WTC11 (cell line): ENCODE measurements around the gene ZNF775.

ENCODE experiments used
- CREB1 ChIP-seq: sonication (generic); formaldehyde crosslinking; IDR thresholded peaks from 2 replicates; pipeline ENCODE4 v1.8.0; 2023; ENCODE audit warnings: mild to moderate bottlenecking, missing genetic modification reagents
- GRHL2 ChIP-seq: fragments of 250-450 bp; sonication (Bioruptor Pico); IDR thresholded peaks from 2 replicates; pipeline ENCODE4 v1.8.0; 2022; ENCODE audit warnings: mild to moderate bottlenecking, moderate library complexity; ENCODE audit not compliant: insufficient replicate concordance, severe bottlenecking
- JAZF1 ChIP-seq: fragments of 250-450 bp; sonication (Bioruptor Pico); IDR thresholded peaks from 2 replicates; pipeline ENCODE4 v1.9.0; 2021; ENCODE audit warnings: moderate library complexity, mild to moderate bottlenecking, inconsistent platforms
- NR1H2 ChIP-seq: sonication (generic); formaldehyde crosslinking; IDR thresholded peaks from 2 replicates; pipeline ENCODE4 v1.9.0; 2021; ENCODE audit warnings: mild to moderate bottlenecking, moderate library complexity, missing genetic modification reagents
- ZNF121 ChIP-seq: sonication (generic); formaldehyde crosslinking; IDR thresholded peaks from 2 replicates; pipeline ENCODE4 v1.8.0; 2023; ENCODE audit warnings: missing genetic modification reagents
- TF ChIP-seq, protein P1 (sequence below): fragments of 200-600 bp; IDR thresholded peaks from 2 replicates; pipeline ENCODE4 v1.8.0; 2022; ENCODE audit warnings: antibody characterized with exemption
- TF ChIP-seq, protein P2 (sequence below): sonication (generic); formaldehyde crosslinking; IDR thresholded peaks from 2 replicates; pipeline ENCODE4 v1.8.0; 2022; ENCODE audit warnings: mild to moderate bottlenecking, missing genetic modification reagents
- TF ChIP-seq, protein P3 (sequence below): sonication (generic); formaldehyde crosslinking; IDR thresholded peaks from 2 replicates; pipeline ENCODE4 v1.8.0; 2022; ENCODE audit warnings: missing genetic modification reagents
- TF ChIP-seq, protein P4 (sequence below): sonication (generic); formaldehyde crosslinking; IDR thresholded peaks from 2 replicates; pipeline ENCODE4 v1.8.1; 2023; ENCODE audit warnings: mild to moderate bottlenecking, missing genetic modification reagents, borderline replicate concordance
- TF ChIP-seq, protein P5 (sequence below): sonication (generic); formaldehyde crosslinking; IDR thresholded peaks from 2 replicates; pipeline ENCODE4 v1.8.1; 2022; ENCODE audit warnings: mild to moderate bottlenecking, moderate library complexity, missing genetic modification reagents

DNA sequence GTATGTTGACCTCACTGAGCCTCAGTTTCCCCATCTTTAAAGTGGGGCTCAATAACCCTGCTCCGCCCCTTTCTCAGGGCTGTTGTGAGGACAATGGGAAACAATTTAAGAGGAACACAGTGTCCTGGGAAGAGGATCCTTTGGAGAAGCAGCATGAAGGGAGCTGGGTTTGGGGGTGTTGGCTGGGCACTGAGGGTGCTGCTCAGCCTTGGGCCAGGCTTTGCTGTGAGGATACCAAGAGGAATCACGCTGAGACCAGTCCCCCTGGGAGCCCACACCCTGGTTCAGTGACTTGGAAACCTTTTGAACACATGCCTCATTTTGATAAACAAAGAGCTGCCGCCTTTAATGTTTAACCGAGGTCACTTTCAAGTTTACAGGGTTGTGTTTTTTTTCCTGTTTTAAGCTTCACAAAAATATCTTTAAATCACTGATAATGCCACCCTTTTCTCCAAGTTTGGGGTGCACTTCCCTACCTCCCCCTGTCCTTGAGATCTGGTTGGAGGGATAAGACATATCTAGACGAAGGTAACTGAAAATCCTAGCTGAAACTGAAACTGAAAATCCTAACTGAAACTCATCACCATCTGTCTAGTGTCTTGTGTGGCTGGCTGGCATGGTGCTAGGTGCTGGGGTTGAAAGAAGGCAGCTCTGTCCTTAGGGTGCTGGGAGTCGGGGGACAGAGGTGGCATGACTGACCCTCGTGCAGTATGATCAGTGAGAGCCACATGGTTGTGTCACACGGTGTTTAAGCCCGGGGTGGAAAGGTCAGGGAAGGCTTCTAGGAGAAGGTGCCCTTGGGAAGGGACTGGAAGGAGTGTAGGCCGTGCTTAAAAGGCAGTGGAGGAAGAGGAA, 27.7 kb downstream of the ZNF775 start:
- TF ChIP-seq, protein P1, sequence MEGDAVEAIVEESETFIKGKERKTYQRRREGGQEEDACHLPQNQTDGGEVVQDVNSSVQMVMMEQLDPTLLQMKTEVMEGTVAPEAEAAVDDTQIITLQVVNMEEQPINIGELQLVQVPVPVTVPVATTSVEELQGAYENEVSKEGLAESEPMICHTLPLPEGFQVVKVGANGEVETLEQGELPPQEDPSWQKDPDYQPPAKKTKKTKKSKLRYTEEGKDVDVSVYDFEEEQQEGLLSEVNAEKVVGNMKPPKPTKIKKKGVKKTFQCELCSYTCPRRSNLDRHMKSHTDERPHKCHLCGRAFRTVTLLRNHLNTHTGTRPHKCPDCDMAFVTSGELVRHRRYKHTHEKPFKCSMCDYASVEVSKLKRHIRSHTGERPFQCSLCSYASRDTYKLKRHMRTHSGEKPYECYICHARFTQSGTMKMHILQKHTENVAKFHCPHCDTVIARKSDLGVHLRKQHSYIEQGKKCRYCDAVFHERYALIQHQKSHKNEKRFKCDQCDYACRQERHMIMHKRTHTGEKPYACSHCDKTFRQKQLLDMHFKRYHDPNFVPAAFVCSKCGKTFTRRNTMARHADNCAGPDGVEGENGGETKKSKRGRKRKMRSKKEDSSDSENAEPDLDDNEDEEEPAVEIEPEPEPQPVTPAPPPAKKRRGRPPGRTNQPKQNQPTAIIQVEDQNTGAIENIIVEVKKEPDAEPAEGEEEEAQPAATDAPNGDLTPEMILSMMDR, result no peak
- TF ChIP-seq ZNF121 (CRISPR knock-in tag) (no peak), JAZF1 (CRISPR knock-in tag) (no peak), GRHL2 (CRISPR knock-in tag) (no peak), NR1H2 (no peak), CREB1 (CRISPR knock-in tag) (no peak)
- TF ChIP-seq, protein P2, sequence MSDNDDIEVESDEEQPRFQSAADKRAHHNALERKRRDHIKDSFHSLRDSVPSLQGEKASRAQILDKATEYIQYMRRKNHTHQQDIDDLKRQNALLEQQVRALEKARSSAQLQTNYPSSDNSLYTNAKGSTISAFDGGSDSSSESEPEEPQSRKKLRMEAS (CRISPR knock-in tag), result no peak
- TF ChIP-seq, protein P3, sequence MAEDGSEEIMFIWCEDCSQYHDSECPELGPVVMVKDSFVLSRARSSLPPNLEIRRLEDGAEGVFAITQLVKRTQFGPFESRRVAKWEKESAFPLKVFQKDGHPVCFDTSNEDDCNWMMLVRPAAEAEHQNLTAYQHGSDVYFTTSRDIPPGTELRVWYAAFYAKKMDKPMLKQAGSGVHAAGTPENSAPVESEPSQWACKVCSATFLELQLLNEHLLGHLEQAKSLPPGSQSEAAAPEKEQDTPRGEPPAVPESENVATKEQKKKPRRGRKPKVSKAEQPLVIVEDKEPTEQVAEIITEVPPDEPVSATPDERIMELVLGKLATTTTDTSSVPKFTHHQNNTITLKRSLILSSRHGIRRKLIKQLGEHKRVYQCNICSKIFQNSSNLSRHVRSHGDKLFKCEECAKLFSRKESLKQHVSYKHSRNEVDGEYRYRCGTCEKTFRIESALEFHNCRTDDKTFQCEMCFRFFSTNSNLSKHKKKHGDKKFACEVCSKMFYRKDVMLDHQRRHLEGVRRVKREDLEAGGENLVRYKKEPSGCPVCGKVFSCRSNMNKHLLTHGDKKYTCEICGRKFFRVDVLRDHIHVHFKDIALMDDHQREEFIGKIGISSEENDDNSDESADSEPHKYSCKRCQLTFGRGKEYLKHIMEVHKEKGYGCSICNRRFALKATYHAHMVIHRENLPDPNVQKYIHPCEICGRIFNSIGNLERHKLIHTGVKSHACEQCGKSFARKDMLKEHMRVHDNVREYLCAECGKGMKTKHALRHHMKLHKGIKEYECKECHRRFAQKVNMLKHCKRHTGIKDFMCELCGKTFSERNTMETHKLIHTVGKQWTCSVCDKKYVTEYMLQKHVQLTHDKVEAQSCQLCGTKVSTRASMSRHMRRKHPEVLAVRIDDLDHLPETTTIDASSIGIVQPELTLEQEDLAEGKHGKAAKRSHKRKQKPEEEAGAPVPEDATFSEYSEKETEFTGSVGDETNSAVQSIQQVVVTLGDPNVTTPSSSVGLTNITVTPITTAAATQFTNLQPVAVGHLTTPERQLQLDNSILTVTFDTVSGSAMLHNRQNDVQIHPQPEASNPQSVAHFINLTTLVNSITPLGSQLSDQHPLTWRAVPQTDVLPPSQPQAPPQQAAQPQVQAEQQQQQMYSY (CRISPR knock-in tag), result no peak
- TF ChIP-seq, protein P4, sequence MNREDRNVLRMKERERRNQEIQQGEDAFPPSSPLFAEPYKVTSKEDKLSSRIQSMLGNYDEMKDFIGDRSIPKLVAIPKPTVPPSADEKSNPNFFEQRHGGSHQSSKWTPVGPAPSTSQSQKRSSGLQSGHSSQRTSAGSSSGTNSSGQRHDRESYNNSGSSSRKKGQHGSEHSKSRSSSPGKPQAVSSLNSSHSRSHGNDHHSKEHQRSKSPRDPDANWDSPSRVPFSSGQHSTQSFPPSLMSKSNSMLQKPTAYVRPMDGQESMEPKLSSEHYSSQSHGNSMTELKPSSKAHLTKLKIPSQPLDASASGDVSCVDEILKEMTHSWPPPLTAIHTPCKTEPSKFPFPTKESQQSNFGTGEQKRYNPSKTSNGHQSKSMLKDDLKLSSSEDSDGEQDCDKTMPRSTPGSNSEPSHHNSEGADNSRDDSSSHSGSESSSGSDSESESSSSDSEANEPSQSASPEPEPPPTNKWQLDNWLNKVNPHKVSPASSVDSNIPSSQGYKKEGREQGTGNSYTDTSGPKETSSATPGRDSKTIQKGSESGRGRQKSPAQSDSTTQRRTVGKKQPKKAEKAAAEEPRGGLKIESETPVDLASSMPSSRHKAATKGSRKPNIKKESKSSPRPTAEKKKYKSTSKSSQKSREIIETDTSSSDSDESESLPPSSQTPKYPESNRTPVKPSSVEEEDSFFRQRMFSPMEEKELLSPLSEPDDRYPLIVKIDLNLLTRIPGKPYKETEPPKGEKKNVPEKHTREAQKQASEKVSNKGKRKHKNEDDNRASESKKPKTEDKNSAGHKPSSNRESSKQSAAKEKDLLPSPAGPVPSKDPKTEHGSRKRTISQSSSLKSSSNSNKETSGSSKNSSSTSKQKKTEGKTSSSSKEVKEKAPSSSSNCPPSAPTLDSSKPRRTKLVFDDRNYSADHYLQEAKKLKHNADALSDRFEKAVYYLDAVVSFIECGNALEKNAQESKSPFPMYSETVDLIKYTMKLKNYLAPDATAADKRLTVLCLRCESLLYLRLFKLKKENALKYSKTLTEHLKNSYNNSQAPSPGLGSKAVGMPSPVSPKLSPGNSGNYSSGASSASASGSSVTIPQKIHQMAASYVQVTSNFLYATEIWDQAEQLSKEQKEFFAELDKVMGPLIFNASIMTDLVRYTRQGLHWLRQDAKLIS (CRISPR knock-in tag), result no peak
- TF ChIP-seq, protein P5, sequence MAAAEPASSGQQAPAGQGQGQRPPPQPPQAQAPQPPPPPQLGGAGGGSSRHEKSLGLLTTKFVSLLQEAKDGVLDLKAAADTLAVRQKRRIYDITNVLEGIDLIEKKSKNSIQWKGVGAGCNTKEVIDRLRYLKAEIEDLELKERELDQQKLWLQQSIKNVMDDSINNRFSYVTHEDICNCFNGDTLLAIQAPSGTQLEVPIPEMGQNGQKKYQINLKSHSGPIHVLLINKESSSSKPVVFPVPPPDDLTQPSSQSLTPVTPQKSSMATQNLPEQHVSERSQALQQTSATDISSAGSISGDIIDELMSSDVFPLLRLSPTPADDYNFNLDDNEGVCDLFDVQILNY (CRISPR knock-in tag), result no peak
